Dedifferentiated amniotic fluid mesenchymal stem cell (primary cell): ENCODE measurements around the gene DUSP9.
"Not testable (repeated sequence)": the region's sequence is repeated elsewhere in the genome, so short reads cannot be mapped to it uniquely, and the experiment has no call there.

Experiments
- DNase-seq: peaks from one replicate; pipeline ENCODE4 v3.0.0-alpha.2; 2016; ENCODE audit errors: extremely low spot score

The DUSP9 gene

GRCh38 chrX:153673428-153674218, 26.6 kb downstream of the DUSP9 start, which contains the start of gene PNCK:
PNCK (minus strand) TSS chrX:153673813; CDS start chrX:153673076, 737 bp downstream.
- no peak for DNase-seq

- no peak for DNase-seq
Observed at GRCh38 chrX:153674219-153674851, 27.3 kb downstream of the DUSP9 start.

GRCh38 chrX:153681175-153681574, 34.2 kb downstream of the DUSP9 start:
- DNase-seq = no peak

- not testable (repeated sequence) for DNase-seq
Observed at GRCh38 chrX:153683486-153683885, 36.5 kb downstream of the DUSP9 start.

GRCh38 chrX:153684467-153685155, 37.6 kb downstream of the DUSP9 start:
- no peak for DNase-seq

DNA sequence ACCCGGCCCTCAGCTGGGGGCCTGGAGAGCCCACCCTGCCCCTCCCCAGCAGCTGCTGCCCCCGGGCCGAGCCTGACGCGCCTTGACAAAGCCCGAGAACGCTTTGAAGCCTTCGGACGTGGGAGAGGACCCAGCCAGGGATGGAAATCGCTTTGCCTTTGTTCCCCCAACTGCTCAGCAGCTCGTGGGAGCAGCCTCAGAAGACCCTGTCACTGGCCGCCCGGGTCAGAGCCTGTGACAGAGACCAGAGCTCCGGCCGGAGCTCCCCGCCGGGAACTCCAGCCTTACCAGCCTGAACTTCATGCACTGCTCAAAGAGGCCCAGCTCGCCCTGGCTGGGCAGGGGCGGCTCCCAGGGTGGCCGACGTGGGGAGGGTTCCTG, 38.1 kb downstream of the DUSP9 start:
- no peak for DNase-seq

DNA sequence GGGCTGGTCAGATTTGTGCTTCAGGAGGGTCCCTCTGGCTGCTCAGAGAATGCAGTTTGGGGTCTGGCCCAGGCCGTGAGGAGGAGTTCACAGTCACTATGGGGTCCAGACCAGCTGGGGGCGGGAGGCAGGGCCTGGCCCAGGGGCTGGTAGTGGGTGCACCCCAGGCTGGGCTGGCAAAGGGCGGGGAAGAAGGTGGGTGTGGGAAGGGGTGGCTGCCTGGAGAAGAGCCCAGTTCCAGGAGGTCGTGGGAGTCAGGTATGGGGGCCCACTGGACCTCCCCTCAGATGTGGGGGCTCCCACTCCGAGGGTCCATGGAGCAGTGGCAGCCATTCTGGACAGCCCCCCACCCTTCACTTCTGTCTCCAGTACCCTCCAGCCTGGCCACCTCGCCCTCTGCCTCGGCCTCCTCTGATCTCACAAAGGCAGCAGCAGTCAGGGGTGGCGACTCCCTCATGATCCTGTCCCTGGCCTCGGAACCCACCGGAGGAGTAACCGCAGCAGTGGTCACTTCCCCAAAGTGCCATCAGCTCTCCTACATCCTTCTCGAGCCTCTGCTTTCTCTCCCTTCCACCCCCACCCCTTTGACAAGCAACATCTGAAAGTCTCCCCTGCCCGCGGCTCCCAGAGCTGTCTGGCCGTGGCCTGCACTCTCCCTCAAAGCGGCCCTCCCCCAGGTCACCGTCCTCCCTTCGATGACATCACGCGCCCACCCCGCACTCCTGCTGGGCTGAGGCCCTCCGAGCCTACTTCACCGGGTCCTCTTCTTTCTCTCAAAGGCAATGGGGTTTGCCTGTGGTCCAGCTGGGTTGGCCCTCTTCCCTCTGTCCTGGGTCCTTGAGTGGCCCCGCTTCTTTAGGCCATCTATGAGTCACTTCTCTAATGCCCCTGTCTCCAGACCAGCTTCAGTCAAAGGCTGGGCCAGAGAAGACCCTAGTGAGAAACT, 39.0 kb downstream of the DUSP9 start:
- DNase-seq = no peak

GRCh38 chrX:153686711-153687110, 39.7 kb downstream of the DUSP9 start:
- DNase-seq = no peak

- no peak for DNase-seq
Observed at GRCh38 chrX:153687121-153688039, 40.4 kb downstream of the DUSP9 start, which contains the start of gene SLC6A8. SLC6A8 (plus strand) TSS chrX:153687926; CDS start chrX:153688575, 649 bp downstream.

DNA sequence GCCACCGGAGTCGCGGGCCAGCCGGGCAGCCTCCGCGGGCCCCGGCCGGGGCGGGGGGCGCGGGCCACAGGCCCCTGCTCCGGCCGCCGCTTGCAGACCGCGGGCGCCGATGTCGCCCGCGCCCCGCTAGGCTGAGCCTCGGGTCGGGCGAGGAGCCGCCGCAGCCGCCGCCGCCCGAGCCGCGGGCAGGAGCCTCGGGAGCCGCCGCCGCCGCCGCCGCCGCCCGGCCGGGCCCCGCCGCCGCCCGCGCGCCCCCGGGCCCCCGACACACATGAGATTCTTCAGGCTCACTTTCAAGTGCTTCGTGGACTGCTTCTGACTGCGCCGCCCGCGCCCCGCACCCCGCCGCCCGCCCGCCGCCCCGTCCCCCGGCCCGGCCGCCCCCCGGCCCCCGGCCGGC, 41.1 kb downstream of the DUSP9 start:
- no peak for DNase-seq

GRCh38 chrX:153688506-153688905, 41.5 kb downstream of the DUSP9 start:
- DNase-seq = no peak

DNA sequence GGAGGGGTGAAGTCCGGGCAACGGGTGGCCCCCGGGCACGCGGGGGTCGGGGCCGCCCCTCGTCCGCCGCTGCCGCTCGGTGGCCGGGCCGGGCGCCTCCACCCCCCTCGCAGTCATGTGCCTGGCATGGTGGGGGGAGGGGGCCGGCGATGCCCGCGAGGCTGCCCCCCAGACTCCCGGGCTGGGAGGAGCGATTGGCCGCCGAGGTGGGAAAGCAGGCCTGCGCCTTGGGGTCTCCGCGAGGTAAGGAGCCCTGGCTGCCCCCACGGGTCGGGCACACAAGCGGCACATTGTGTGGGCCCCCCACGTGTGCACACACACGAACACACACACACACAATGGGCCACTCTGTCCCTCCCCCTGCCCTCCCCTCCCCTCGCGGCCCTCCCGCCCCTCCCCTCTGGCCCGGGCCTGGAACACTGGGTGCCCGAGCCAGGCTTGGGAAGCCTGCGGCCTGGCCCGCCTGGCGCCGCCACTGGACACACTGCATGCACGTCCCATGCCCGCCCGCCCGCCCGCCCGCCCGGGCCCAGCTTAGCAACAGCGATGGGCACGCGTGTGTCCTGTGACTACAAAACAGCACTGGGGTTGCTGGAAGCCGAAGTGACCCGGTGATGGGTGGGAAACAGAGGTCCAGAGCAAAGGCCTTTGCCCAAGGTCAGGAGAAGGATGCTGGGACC, 42.0 kb downstream of the DUSP9 start:
- no peak for DNase-seq

DNA sequence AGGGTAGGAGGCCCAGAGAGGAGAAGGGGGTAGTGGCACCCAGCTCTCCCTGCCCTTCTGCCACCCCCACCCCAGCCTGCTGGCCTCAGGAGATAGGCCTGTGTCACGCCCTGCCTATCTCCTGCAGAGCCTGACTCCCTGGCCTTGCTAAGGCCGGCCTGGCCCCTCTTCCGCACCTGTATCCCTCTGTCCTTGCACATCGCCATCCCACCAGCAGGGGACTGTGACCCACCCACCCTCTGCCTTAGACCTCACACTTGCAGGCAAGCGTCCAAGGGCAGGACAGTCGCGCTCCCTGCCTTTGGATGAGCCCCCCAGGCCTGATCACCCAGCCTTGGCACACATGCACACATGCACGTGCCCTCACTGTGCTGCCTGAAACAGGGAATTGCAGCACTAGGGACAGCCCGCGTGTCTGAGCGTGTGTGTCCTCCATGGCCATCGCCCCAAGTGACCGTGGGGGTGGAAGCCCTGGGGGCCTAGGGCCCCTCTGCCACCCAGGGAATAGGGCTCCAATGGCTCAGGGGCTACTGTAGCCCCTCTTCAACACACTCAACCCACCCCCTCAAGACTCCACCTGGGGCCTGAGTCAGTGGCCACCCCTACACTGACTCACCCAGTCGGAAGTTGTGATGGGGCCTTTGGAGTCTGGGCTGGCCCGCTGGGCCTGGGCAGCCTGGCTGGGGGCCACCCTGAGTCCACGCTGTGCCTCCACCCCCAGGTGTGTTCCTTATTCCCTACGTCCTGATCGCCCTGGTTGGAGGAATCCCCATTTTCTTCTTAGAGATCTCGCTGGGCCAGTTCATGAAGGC, 42.9 kb downstream of the DUSP9 start:
- DNase-seq = no peak

GRCh38 chrX:153690466-153690865, 43.5 kb downstream of the DUSP9 start:
- DNase-seq = no peak

GRCh38 chrX:153691032-153691827, 44.2 kb downstream of the DUSP9 start:
- not testable (repeated sequence) for DNase-seq

- DNase-seq = no peak
Observed at GRCh38 chrX:153692003-153692402, 45.0 kb downstream of the DUSP9 start.

DNA sequence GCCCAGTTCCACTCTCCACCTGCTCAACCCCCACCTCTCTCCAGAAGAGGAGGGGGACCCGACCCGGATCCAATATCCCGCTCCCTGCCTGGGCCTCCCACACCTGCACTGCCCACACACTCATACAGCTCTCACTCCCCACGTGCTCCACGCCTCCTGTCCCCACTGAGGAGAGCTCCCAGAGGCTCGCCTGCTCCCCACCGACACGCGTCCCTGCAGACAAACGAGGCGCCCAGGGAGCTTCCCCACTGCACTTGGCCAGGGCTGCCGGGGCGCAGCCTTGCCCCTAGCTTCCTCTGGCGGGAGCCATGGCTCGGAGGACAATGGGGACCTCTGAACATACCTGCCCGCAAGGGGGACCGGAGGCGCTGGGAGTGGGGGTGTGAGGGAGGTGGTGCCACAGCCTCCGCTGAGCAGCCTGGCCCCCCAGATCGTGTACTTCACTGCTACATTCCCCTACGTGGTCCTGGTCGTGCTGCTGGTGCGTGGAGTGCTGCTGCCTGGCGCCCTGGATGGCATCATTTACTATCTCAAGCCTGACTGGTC, 45.7 kb downstream of the DUSP9 start:
- no peak for DNase-seq
